Progenitor cell of endocrine pancreas (in vitro differentiated cells): ENCODE measurements around the gene GPR137B. TPM values are rescaled to one million over a fixed set of nuclear protein-coding genes. Genes with fewer than 3 reads are reported as not detected.

Experiments used
- DNase-seq: peaks from one replicate; pipeline ENCODE4 v3.0.0; 2021; ENCODE audit warnings: low spot score; ENCODE audit not compliant: unreplicated experiment
- H3K27ac Mint-ChIP-seq: 2 replicates; pipeline ENCODE4 v1.8.0; 2021; ENCODE audit warnings: mild to moderate bottlenecking, moderate library complexity, mixed read lengths
- H3K27me3 Mint-ChIP-seq: 2 replicates; pipeline ENCODE4 v1.8.0; 2021; ENCODE audit warnings: mixed read lengths
- H3K36me3 Mint-ChIP-seq: 2 replicates; pipeline ENCODE4 v1.8.0; 2022; ENCODE audit warnings: mixed read lengths; ENCODE audit not compliant: insufficient read depth
- H3K4me1 Mint-ChIP-seq: 2 replicates; pipeline ENCODE4 v1.8.0; 2021; ENCODE audit warnings: low read depth, mixed read lengths
- H3K4me3 Mint-ChIP-seq: 2 replicates; pipeline ENCODE4 v1.8.0; 2021; ENCODE audit warnings: low read depth, mild to moderate bottlenecking, moderate library complexity, mixed read lengths
- H3K9me3 Mint-ChIP-seq: 2 replicates; pipeline ENCODE4 v1.8.0; 2021; ENCODE audit warnings: low read depth, mixed read lengths
- total RNA-seq: library from RNA; stranded (reverse); gene quantifications from 2 replicates; pipeline ENCODE4 v1.2.1, GENCODE V29; 2021
- TF ChIP-seq, protein P1 (sequence below): fragments of 200-600 bp; sonication (generic); IDR thresholded peaks from one replicate; pipeline ENCODE4 v1.5.0; 2021; ENCODE audit warnings: antibody characterized with exemption, mild to moderate bottlenecking; ENCODE audit not compliant: unreplicated experiment

GPR137B gene
- total RNA-seq, 1 donor from 2014 or later, result 6.9 TPM

DNA sequence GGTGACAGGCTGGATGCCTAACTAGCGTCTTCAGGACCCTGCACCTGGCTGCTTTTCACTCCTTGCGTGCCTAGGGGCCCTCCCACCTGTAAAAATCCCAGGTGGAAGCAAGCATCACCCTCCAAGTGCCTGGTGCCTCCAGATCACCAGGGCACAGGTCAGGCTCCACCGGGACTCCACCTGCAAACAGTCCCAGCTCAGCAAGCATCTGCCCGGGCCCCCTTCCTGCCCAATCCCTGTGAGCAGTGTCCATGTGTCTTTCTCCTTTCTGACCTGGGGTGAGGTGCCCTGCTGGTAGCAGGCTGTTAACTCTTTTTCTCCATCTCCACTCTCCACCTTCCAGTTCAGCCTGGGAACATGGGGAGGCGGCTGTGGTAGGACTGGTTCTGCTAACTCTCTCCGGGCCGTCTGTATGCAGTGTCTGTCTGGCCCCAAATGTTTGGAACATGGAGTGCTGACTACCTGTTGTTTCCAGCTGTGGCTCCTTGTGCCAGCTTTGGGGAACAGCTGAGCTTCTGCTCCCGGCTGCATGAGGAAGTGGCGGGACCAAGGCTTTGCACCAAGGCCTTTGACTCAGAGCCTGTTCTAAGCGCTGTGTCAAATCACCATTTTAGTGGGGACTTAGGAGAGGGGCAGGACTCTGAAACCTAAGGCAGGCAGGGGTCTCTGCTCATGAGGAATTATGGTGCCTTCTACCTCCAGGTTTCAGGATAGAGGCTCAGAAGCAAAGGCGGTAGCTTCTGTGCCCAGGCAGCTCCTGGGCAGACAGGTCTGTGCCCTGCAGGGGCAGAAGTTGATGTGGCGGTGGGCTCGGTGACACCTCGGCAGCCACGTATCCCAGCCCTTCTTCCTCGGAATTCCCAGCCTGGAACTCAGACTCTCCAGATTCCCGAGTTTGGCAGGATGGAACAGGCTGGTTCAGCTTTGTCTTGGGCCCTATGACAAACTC, 5.5 kb downstream of the GPR137B start:
- TF ChIP-seq, protein P1, sequence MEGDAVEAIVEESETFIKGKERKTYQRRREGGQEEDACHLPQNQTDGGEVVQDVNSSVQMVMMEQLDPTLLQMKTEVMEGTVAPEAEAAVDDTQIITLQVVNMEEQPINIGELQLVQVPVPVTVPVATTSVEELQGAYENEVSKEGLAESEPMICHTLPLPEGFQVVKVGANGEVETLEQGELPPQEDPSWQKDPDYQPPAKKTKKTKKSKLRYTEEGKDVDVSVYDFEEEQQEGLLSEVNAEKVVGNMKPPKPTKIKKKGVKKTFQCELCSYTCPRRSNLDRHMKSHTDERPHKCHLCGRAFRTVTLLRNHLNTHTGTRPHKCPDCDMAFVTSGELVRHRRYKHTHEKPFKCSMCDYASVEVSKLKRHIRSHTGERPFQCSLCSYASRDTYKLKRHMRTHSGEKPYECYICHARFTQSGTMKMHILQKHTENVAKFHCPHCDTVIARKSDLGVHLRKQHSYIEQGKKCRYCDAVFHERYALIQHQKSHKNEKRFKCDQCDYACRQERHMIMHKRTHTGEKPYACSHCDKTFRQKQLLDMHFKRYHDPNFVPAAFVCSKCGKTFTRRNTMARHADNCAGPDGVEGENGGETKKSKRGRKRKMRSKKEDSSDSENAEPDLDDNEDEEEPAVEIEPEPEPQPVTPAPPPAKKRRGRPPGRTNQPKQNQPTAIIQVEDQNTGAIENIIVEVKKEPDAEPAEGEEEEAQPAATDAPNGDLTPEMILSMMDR, result no peak
- Mint-ChIP-seq H3K4me3 (no peak overlapping the region), H3K9me3 (no peaks in the 10 kb centered on the region), H3K27me3 (peaks cover 35% of the 10 kb centered on the region), H3K36me3 (no peaks in the 10 kb centered on the region), H3K4me1 (peaks cover under 1% of the 10 kb centered on the region), H3K27ac (no peak overlapping the region)
- DNase-seq, result no peak

DNA sequence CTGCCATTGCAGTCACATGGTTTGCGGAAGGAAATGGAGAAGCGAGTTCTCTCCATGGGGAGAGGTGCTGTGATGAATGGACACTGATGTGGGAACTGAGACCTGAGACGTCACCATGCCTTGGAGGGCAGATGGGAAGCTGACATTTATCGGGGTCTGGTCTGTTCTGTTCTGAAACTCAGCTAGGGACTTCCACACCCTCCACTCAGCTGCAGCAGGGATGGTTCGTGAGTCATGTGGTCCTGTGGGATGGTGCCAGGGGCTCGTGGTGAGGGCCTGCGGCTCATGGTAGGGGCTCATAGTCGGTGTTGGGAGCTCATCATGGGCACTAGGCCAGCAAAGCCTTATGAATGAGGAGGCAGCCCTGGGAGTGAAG, 6.1 kb downstream of the GPR137B start:
- peaks cover 30% of the 10 kb centered on the region for H3K27me3 Mint-ChIP-seq
- no peak for DNase-seq
- no peaks in the 10 kb centered on the region for H3K4me1 Mint-ChIP-seq
- H3K9me3 Mint-ChIP-seq, result no peaks in the 10 kb centered on the region
- H3K36me3 Mint-ChIP-seq, result no peaks in the 10 kb centered on the region
- no peak overlapping the region for H3K27ac Mint-ChIP-seq
- TF ChIP-seq, protein P1, result no peak
- no peak overlapping the region for H3K4me3 Mint-ChIP-seq

DNA sequence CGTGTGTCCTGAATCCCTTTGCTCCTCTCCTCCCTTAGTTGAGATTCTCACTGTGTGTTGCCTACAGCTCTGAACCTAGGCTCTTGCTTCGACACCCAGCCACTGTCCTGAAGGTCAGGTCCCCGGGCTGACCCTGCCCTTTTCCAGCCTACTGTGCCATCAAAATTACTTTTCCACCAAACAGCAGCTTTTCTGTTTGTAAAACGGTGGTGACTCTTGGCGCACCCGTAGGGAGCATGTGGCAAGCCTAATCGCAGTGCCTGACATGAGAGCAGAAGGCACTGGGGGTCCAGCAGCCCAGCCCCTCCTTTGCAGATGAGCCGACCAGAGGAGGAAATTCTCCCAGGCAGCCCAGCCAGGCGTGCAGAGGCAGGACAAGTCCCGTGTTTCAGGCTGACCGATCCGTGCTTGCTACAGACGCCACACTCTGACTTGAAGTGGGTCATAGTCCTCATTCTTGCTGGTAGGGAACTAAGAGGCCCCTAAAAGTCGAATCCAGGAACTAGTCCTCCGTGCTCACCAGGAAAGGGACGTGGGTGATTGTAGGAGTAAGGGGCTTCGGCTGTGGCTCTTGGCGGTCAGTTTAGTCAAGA, 6.8 kb downstream of the GPR137B start:
- Mint-ChIP-seq H3K36me3 (no peaks in the 10 kb centered on the region), H3K27ac (no peak overlapping the region), H3K4me3 (no peak overlapping the region), H3K4me1 (no peaks in the 10 kb centered on the region), H3K9me3 (no peaks in the 10 kb centered on the region), H3K27me3 (peaks cover 24% of the 10 kb centered on the region)
- TF ChIP-seq, protein P1, result no peak
- DNase-seq, result no peak

DNA sequence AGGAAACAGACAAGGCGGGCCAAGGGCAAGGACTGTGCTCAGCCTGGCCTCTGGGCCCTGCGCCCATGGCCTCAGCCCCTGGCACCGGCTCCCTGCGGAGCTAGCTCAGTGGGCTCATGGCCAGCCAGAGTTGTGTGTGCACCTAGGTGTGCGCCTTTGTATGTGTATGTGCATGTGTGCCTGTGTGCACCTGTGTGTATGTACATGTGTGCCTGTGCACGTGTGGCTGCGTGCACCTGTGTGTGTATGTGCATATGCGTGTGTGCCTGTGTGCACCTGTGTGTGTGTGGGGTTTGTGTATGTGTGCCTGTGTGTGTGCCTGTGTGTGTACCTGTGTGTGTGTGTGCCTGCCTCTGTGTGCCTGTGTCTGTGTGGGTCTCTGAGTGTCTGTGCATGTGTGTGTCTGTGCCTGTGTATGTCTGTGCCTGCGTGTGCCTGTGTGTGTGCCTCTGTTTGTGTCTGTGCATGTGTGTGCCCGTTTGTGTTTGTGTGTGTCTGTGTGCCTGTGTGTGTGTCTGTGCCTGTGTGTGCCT, 7.4 kb downstream of the GPR137B start:
- H3K9me3 Mint-ChIP-seq, result no peaks in the 10 kb centered on the region
- TF ChIP-seq, protein P1, result no peak

DNA sequence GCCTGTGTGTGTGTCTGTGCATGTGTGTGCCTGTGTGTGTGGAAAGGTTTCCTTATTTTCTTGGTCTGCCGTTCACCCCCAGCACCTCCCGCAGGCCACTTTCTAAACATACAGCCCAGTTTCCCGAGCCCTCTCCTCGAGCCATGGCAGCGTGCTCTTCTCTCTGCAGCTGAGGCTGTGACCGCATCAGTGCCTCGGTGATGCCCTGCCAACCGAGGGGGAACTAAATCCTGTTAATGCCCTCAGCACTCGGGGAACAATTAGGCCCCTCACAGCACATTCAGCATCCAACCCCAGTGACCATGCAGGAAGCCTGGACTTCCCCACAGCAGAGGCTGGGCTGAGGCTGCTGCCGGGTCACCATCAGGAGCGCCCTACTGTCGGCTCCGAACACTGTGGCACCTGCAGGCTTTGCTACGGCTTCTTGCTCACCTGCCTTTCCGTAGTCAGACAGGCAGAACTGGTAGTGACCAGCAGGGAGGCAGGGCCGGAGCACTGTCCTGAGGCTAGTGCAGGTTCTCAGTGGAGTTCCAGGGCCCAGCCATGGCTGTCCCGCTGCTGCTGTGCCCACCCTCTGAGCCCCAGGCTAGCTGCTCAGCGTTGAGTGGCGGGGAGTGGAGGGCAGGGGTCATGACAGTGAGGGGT, 8.1 kb downstream of the GPR137B start:
- Mint-ChIP-seq H3K9me3 (no peaks in the 10 kb centered on the region), H3K36me3 (no peaks in the 10 kb centered on the region), H3K4me1 (no peaks in the 10 kb centered on the region), H3K4me3 (no peak overlapping the region), H3K27me3 (peaks cover 10% of the 10 kb centered on the region), H3K27ac (no peak overlapping the region)
- DNase-seq, result no peak
- TF ChIP-seq, protein P1, result no peak

More for the DNA sequence above, 7.4 kb downstream of the GPR137B start:
- no peaks in the 10 kb centered on the region for H3K4me1 Mint-ChIP-seq
- no peak overlapping the region for H3K4me3 Mint-ChIP-seq
- peaks cover 17% of the 10 kb centered on the region for H3K27me3 Mint-ChIP-seq
- DNase-seq, result no peak
- H3K27ac Mint-ChIP-seq, result peak overlapping the region; percentile 42
- H3K36me3 Mint-ChIP-seq, result no peaks in the 10 kb centered on the region
